HT1080 (cell line): ENCODE results near the gene SDHAF3. TPM values are rescaled to one million over a fixed set of nuclear protein-coding genes. Genes with fewer than 3 reads are reported as not detected.
"Not testable (repeated sequence)": the region's sequence is repeated elsewhere in the genome, so short reads cannot be mapped to it uniquely, and the experiment has no call there.

Experiments
- DNase-seq: peaks from one replicate; pipeline ENCODE4 v3.0.0-alpha.2; 2015; ENCODE audit warnings: low read depth
- total RNA-seq: library from RNA; depleted of rRNA; stranded (reverse); fragments of >200 nt; shearing (Covaris generic); gene quantifications from 2 replicates; pipeline ENCODE4 v1.2.3, GENCODE V29; 2014

The SDHAF3 gene
- total RNA-seq, 1 experiment from 2014 or later = 45.3 TPM

DNA sequence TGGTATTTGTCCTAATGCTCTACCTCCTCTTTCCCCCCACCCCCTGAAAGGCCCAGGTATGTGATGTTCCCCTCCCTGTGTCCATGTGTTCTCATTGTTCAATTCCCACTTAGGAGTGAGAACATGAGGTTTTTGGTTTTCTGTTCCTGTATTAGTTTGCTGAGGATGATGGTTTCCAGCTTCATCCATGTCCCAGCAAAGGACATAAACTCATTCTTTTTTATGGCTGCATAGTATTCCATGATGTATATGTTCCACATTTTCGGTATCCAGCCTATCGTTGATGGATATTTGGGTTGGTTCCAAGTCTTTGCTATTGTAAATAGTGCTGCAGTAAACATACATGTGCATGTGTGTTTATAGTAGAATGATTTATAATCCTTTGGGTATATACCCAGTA is 5.6 kb downstream of the SDHAF3 start:
- DNase-seq = not testable (repeated sequence)

GRCh38 chr7:97126483-97127171 is 9.1 kb downstream of the SDHAF3 start:
- DNase-seq = no peak

DNA sequence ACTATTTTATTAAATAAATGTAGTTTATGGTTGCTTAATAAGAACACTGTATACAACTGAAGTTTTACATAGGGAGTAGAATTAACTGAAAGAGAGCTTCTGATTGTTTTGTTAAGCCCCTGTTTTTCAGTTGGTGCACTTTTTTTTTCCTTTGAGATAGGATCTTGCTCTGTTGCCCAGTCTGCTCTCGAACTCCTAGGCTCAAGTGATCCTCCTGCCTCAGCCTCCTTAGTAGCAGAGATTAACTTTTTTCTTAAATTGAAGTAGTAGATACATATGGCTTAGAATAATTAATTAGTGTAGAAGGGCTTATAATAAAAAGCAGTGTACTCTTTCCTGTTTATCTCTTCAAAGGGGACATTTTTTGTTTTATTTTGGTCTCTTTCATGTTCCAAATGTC is 11.2 kb downstream of the SDHAF3 start:
- no peak for DNase-seq

- DNase-seq = no peak
These were observed 13.1 kb downstream of the SDHAF3 start for GRCh38 chr7:97130417-97131139.

DNA sequence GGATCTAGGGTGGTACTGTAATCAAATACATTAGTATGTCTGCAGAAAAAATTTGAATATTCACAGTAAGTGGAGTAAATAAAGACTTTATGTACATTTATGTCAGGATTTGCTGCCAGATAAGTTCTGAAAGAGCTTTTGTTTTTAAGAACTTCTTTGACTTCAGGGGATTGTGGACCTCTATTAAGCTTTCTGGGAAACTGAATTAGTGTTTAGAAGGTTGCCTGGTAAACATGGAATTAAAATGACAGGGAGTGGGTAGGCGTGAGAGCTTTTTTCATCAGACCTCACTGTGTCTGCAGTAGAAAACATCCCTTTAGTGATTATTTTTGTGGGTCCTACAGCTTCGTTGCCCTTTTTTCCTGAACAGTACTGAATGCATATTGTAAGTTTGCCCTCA is 15.7 kb downstream of the SDHAF3 start:
- no peak for DNase-seq

DNA sequence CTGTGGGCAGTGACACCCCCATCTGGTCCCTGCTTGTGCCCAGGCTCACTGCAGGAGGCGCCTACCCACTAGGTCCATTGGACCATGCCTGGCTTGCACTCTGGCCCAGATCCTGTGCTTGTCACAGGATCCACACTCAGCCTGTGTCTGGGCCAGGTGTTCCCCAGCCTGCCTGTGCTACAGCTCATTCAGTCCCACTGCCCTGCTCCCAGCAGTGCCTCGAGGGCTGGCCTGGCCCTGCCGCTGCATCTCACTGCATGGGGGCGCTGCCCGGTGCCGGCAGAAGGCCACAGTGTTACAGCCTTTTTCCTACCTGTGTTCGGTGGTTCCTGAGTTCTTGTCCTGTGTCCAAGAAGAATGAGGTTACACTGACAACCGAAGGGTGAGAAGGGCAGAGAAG is 21.3 kb downstream of the SDHAF3 start:
- no peak for DNase-seq

DNA sequence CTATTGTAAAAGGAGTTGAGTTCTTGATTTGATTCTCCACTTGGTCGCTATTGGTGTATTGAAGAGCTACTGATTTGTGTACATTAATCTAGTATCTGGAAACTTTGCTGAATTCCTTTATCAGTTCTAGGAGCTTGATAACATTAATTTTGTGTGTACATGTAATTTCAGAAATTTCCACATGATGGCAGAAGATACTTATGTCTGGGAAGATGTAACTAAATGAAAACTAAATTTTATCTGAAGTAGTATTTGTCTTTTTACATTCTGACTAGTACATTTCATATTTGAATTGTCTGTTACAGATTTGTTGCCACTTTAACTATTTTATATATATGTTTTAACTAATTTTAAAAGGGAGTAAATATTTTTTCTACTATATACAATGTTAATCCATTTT is 27.6 kb downstream of the SDHAF3 start:
- no peak for DNase-seq

DNA sequence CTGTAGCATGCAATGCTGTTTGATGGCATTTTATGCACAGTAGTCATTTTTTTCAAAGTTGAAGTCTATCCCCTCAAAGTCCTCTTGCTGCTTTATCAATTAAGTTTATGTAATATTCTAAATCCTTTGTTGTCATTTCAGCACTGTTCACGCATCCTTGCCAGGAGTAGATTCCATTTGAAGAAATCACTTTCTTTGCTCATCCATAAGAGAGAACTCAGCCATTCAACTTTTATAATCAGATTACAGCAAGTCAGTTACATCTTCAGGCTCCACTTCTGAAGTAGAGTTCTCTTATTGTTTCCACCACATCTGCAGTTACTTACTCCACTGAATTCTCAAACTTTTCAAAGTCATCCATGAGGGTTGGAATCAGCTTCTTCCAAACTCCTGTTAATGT is 32.3 kb downstream of the SDHAF3 start:
- no peak for DNase-seq

- no peak for DNase-seq
These were observed 38.5 kb downstream of the SDHAF3 start for GRCh38 chr7:97155897-97156418.

DNA sequence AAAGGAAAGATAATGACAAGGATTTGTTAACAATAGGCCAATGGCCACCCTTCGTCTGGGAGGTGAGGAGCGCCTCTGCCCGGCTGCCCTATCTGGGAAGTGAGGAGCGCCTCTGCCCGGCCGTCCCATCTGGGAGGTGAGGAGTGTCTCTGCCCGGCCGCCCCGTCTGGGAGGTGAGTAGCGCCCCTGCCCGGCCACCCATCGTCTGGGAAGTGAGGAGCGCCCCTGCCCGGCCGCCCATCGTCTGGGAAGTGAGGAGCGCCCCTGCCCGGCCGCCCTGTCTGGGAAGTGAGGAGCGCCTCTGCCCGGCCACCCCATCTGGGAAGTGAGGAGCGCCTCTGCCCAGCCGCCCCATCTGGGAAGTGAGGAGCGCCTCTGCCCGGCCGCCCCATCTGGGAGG is 42.5 kb downstream of the SDHAF3 start:
- DNase-seq = not testable (repeated sequence)

- not testable (repeated sequence) for DNase-seq
These were observed 44.1 kb downstream of the SDHAF3 start for GRCh38 chr7:97161609-97162008.

GRCh38 chr7:97166308-97166707 is 48.8 kb downstream of the SDHAF3 start:
- DNase-seq = no peak

GRCh38 chr7:97167176-97167575 is 49.7 kb downstream of the SDHAF3 start:
- DNase-seq = peak; percentile 35

DNA sequence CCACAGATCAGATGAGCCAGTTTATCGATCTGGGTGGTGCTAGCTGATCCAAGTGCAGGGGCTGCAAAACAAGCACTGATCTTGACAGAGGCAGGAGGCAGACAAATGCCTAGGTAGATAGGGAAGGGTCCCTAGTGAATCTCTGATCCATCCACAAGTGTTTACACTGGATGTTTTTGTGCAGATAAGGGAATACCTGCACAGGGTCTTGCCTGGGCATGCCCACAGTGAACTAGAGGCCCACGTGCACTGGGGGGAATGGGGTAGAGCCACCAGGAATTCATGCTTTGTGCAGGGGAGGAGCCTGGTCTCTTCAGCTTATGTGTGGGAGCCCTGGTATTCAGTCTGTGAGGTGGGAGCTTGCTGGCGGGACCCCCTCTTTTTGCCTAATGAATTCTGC is 50.3 kb downstream of the SDHAF3 start:
- no peak for DNase-seq

- no peak for DNase-seq
These were observed 56.8 kb downstream of the SDHAF3 start for GRCh38 chr7:97174303-97174702.

DNA sequence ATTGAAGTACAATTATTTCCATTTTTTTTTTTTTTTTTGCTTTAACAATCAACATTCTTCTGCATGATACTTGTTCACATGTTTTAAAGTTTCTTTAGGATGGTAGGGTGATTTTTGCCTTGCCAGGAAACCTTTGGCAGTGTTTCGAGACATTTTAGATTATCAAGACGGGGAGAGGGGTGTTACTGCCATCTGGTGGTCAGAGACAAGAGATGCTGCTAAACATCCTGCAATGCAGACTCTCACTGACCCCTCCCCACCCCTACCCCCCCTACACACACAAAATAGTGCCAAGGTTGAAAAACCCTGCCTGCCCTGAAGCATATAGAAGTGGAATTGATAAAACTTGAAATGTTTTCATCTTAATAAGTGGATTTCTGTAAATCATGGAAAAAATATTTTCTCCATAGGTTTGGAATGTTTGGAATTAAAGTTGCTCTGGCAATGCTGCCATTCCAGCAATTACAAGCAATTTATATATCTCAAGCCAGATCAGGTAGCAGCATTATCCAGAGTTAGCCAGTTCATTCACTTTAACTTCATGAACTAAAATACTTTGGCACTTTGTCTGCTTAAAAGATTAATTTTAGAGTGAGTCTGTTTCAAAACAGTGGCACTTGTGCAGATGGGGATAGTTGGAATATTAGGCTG is 62.1 kb downstream of the SDHAF3 start:
- DNase-seq = peak; percentile 46

DNA sequence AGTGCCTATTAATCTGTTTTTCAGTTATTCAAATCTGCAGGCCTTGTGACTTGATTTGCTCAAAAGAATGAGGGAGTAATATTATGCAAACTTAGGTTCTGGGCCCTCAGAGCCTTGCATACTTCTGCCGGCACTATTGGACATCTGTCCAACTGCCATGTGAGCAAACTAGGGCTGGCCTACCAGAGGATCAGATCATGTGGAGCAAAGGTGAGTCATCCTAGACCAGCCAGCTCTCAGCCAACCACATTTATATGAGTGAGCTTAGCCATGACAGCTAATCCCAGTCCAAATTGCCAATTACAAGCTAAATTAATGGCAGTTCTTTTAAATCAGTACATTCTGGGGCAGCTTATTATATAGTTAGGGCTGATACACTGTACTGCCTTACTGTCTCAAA is 69.6 kb downstream of the SDHAF3 start:
- DNase-seq = peak; percentile 67

DNA sequence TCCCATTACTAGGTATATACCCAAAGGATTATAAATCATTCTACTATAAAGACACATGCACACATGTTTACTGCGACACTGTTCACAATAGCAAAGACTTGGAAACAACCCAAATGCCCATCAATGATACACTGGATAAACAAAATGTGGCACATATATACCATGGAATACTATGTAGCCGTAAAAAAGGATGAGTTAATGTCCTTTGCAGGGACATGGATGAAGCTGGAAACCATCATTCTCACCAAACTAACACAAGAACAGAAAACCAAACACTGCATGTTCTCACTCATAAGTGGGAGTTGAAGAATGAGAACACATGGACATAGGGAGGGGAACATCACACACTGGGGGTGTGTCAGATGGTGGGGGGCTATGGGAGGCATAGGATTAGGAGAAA is 78.7 kb downstream of the SDHAF3 start:
- DNase-seq = not testable (repeated sequence)

DNA sequence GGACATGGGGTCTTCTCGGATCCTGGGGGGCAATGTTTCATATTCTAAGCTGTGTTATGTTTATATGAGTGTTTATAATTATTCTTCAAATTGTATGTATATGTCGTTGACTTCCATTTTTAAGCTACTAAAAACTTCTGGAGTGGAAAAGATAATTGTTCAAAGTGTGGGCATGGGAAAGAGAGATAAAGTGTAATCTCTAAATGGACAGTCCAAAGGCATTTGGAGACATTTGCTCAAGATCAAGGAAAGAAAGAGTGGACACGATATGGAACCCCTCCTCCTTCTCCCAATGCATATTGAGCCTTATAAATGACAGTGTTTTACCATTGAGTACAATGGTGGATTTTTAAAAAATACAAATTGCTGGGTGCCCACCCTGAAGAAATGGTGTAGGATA is 81.1 kb downstream of the SDHAF3 start:
- DNase-seq = no peak

DNA sequence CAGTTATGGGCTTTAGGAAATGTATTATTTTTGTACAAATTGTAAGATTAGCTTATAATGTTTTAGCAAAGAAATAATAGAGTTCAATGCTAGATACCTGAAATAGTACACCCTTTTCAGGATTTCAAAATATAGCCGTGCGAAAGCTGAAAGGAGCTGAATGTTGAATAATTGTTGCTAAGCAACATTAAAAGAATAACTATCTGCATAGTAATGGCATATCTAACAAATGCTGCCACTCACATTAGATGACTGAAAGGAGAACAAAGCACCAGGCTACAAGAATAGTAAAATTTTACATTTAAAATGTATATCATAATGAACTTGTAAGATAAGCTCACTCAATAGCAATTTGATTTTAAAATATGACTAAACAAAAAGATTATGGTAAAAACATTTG is 82.5 kb downstream of the SDHAF3 start:
- no peak for DNase-seq

DNA sequence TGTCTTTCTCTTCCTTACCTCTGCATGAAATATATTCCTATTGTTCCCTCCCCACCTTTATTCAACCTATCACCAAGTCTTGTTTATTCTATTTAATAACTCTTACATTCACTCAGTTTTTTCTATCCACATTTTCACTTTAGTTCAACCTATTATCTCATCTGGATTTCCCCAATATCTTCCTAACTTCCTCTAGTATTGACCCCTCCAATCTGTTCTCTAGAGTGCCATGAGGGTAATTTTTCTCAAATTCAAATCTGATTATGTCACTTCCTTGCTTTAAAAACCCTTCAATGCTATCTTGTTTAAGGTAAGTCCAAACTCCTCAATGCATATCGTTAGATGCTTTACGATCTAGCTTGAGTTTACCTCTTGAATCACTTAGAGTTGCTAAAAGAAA is 86.5 kb downstream of the SDHAF3 start:
- DNase-seq = no peak

DNA sequence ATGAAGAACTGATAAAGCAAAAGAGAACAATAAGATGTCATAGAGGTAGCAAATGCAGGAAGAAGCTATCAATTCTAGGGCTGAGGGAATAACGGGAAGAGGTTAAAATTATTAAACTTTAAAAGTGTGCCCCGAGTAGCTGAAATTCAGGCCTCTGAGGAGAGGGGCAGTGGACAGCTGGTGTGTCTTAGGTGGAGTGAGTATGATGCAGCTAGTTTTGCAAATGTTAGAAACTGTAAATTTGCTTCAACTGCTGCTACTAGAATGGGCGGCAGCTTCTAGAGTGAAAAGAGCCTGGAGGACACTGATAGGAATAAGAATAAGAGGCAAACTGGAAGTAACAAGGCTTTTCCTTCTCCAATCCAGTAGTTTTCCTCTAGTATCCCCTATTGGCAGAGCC is 87.3 kb downstream of the SDHAF3 start:
- DNase-seq = no peak
